GM18909 (cell line): ENCODE measurements around the gene CYTH3.
"Not testable (repeated sequence)": the region's sequence is repeated elsewhere in the genome, so short reads cannot be mapped to it uniquely, and the experiment has no call there.

Source experiments
- ATAC-seq: cut with Tn5 transposase; IDR thresholded peaks from one replicate; pipeline ENCODE4 v1.9.1; 2021; ENCODE audit warnings: mild to moderate bottlenecking; ENCODE audit not compliant: unreplicated experiment, poor library complexity

The CYTH3 gene

GRCh38 chr7:6203381-6203780 is 69.0 kb downstream of the CYTH3 start:
- no peak for ATAC-seq

- ATAC-seq: no peak
Observed at GRCh38 chr7:6202117-6202516, 70.3 kb downstream of the CYTH3 start.

GRCh38 chr7:6200971-6201370 is 71.5 kb downstream of the CYTH3 start:
- no peak for ATAC-seq

GRCh38 chr7:6198689-6199595 is 73.5 kb downstream of the CYTH3 start:
- no peak for ATAC-seq

- ATAC-seq: no peak
Observed at GRCh38 chr7:6197801-6198551, 74.4 kb downstream of the CYTH3 start.

- no peak for ATAC-seq
Observed at GRCh38 chr7:6193709-6194108, 78.7 kb downstream of the CYTH3 start.

GRCh38 chr7:6190563-6190962 is 81.9 kb downstream of the CYTH3 start:
- ATAC-seq: not testable (repeated sequence)

- no peak for ATAC-seq
Observed at GRCh38 chr7:6188389-6188788, 84.0 kb downstream of the CYTH3 start.

- ATAC-seq: no peak
Observed at GRCh38 chr7:6186577-6186976, 85.8 kb downstream of the CYTH3 start.

GRCh38 chr7:6182993-6183392 is 89.4 kb downstream of the CYTH3 start:
- ATAC-seq: no peak

- no peak for ATAC-seq
Observed at GRCh38 chr7:6181136-6181535, 91.3 kb downstream of the CYTH3 start.

GRCh38 chr7:6180344-6180725 is 92.1 kb downstream of the CYTH3 start:
- ATAC-seq: no peak

GRCh38 chr7:6179620-6180343 is 92.6 kb downstream of the CYTH3 start:
- no peak for ATAC-seq

GRCh38 chr7:6178298-6179029 is 94.0 kb downstream of the CYTH3 start:
- no peak for ATAC-seq

- ATAC-seq: no peak
Observed at GRCh38 chr7:6175645-6176044, 96.8 kb downstream of the CYTH3 start.

- no peak for ATAC-seq
Observed at GRCh38 chr7:6172910-6173295, 99.5 kb downstream of the CYTH3 start.

GRCh38 chr7:6172224-6172909 is 100.1 kb downstream of the CYTH3 start:
- ATAC-seq: no peak

GRCh38 chr7:6171532-6172223 is 100.7 kb downstream of the CYTH3 start:
- ATAC-seq: no peak
